ENCODE data around the gene S100A11. TPM values are rescaled to one million over a fixed set of nuclear protein-coding genes. Genes with fewer than 3 reads are reported as not detected.

The S100A11 gene
- total RNA-seq, 1 donor from 2014 or later, result 511 TPM

GRCh38 chr1:151998611-151999362 lies 38.0 kb downstream of the S100A11 start:
- Mint-ChIP-seq H3K36me3 (no peaks in the 10 kb centered on the region), H3K27ac (peak overlapping the region; percentile 43), H3K9me3 (no peaks in the 10 kb centered on the region), H3K4me3 (no peak overlapping the region), H3K4me1 (ENCODE audit: unreplicated experiment) (peaks cover 9% of the 10 kb centered on the region), H3K27me3 (peaks cover 26% of the 10 kb centered on the region)
- no peak for DNase-seq (ENCODE audit: extremely low spot score, unreplicated experiment)
- no peak for TF ChIP-seq CTCF (conservative IDR thresholded peaks at IDR 0.05)

DNA sequence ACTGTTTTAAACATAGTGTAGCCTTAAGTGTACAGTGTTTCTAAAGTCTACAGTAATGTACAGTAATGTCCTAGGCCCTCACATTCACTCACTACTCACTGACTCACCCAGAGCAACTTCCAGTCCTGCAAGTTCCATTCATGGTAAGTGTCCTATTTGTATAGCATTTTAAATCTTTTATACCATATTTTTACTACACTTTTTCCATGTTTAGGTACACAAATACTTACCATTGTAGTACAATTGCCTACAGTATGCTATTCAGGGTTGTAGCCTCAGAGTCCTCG lies 39.6 kb downstream of the S100A11 start:
- peak overlapping the region; percentile 58 for H3K27ac Mint-ChIP-seq
- H3K36me3 Mint-ChIP-seq, result no peaks in the 10 kb centered on the region
- H3K9me3 Mint-ChIP-seq, result no peaks in the 10 kb centered on the region
- no peak overlapping the region for H3K4me3 Mint-ChIP-seq
- peaks cover 25% of the 10 kb centered on the region for H3K27me3 Mint-ChIP-seq
- DNase-seq (ENCODE audit: extremely low spot score, unreplicated experiment), result no peak
- no peak for TF ChIP-seq CTCF (conservative IDR thresholded peaks at IDR 0.05)
- peaks cover 14% of the 10 kb centered on the region for H3K4me1 Mint-ChIP-seq (ENCODE audit: unreplicated experiment)

- peaks cover 30% of the 10 kb centered on the region for H3K27me3 Mint-ChIP-seq
- no peaks in the 10 kb centered on the region for H3K9me3 Mint-ChIP-seq
- no peaks in the 10 kb centered on the region for H3K36me3 Mint-ChIP-seq
- H3K4me3 Mint-ChIP-seq, result no peak overlapping the region
- peak overlapping the region; percentile 48 for H3K27ac Mint-ChIP-seq
- no peak for DNase-seq (ENCODE audit: extremely low spot score, unreplicated experiment)
- no peak for TF ChIP-seq CTCF (conservative IDR thresholded peaks at IDR 0.05)
- peaks cover 22% of the 10 kb centered on the region for H3K4me1 Mint-ChIP-seq (ENCODE audit: unreplicated experiment)
Observed at GRCh38 chr1:151995774-151996173, 41.0 kb downstream of the S100A11 start.

- TF ChIP-seq CTCF (conservative IDR thresholded peaks at IDR 0.05), result no peak
- no peak for DNase-seq (ENCODE audit: extremely low spot score, unreplicated experiment)
- Mint-ChIP-seq H3K27ac (peak overlapping the region; percentile 83), H3K4me3 (peak overlapping the region; percentile 77), H3K4me1 (ENCODE audit: unreplicated experiment) (peaks cover 29% of the 10 kb centered on the region), H3K9me3 (no peaks in the 10 kb centered on the region), H3K27me3 (peaks cover 30% of the 10 kb centered on the region), H3K36me3 (no peaks in the 10 kb centered on the region)
Observed at GRCh38 chr1:151994956-151995355, 41.8 kb downstream of the S100A11 start.

DNA sequence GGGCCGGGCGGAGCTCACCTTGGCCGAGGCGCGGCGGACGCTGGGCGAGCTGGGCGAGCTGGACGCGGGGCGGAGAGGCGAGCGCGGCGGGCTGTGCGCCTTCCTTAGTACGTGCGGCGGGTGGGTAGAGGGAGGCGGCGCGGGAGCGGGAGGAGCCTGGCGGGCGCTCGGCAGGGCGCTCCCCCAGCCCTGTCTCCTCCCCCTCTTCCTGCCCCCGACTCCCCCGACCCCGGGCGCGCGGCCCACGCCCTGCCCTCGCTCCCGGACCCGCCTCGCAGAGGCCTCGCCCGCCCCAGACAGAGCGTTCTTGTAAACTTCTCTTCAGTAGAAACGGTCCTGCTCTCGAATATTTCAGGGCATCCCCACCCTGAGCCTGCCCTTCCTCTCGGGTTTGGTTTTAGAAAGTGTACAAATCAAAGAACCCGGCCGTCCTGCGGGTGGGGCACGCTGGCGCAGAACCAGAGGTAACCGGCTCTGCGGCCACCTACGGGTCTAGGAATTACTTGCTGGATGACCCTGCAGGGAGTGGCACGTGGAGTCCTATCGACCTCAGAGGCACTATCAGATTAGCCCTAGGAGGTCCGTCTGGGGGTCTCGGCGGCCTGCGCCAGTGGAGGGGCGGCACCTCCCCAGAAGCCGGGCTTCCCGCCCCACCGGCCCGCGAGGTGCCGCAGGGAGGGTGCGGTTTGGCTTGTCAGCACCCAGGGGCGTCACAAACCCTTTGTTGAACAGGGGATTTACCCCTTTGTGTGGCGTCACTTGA lies 42.9 kb downstream of the S100A11 start, which contains the start of gene S100A10:
Gene S100A10, minus strand, starts transcription at position 126 of the 763 bp plus-strand sequence. CDS start 7,629 bp downstream, outside the sequence.
- Mint-ChIP-seq H3K4me3 (peak within 1 kb of the TSS; percentile 95), H3K36me3 (no peaks in the 10 kb centered on the region), H3K27ac (peak within 1 kb of the TSS; percentile 99), H3K27me3 (peaks cover 24% of the 10 kb centered on the region), H3K4me1 (ENCODE audit: unreplicated experiment) (peaks cover 29% of the 10 kb centered on the region), H3K9me3 (no peaks in the 10 kb centered on the region)
- DNase-seq (ENCODE audit: extremely low spot score, unreplicated experiment), result peak; percentile 80
- TF ChIP-seq CTCF (conservative IDR thresholded peaks at IDR 0.05), result no peak
